Activated T-helper 2 cell treated with anti-CD3 and anti-CD28 coated beads, Interferon-gamma antibody, Interleukin-2, Interleukin-4, amounts not matched to agents 10 μg/mL and 5 μg/mL and 100 μg/mL, durations not matched to agents 14 hours and 24 hours and 36 hours (primary cell): ENCODE data around the gene R3HDM2. TPM values are rescaled to one million over a fixed set of nuclear protein-coding genes. Genes with fewer than 3 reads are reported as not detected.

Source experiments
- DNase-seq: peaks from one replicate; pipeline ENCODE4 v3.0.0; 2021; ENCODE audit warnings: low spot score
- H3K27ac Mint-ChIP-seq: one replicate; pipeline ENCODE4 v1.8.0; 2021; ENCODE audit warnings: mixed read lengths
- H3K27me3 Mint-ChIP-seq: one replicate; pipeline ENCODE4 v1.8.0; 2021; ENCODE audit warnings: low read depth, mixed read lengths
- H3K36me3 Mint-ChIP-seq: one replicate; pipeline ENCODE4 v1.8.0; 2021; ENCODE audit warnings: low read depth, mixed read lengths
- H3K4me1 Mint-ChIP-seq: one replicate; pipeline ENCODE4 v1.8.0; 2021; ENCODE audit warnings: low read depth, mixed read lengths
- H3K4me3 Mint-ChIP-seq: one replicate; pipeline ENCODE4 v1.8.0; 2021; ENCODE audit warnings: low read depth, mild to moderate bottlenecking, moderate library complexity, mixed read lengths
- H3K9me3 Mint-ChIP-seq: one replicate; pipeline ENCODE4 v1.8.0; 2021; ENCODE audit warnings: mixed read lengths
- intact Hi-C: fragments of 100-400 bp; cut with micrococcal nuclease; formaldehyde crosslinking; loops from one replicate; pipeline ENCODE4 v1.15.1; 2023
- total RNA-seq: library from RNA; stranded (reverse); gene quantifications from 2 replicates; pipeline ENCODE4 v1.2.3, GENCODE V29; 2022

The R3HDM2 gene
- total RNA-seq, 1 donor from 2014 or later, result 44.9 TPM

GRCh38 chr12:57397441-57397840 is 33.4 kb downstream of the R3HDM2 start:
- Mint-ChIP-seq H3K36me3 (peaks cover 20% of the 10 kb centered on the region), H3K27me3 (no peaks in the 10 kb centered on the region), H3K4me3 (no peak overlapping the region), H3K27ac (no peak overlapping the region), H3K9me3 (no peaks in the 10 kb centered on the region), H3K4me1 (no peaks in the 10 kb centered on the region)
- intact Hi-C loops, result no loop called here
- DNase-seq, result no peak

GRCh38 chr12:57395121-57395520 is 35.7 kb downstream of the R3HDM2 start:
- H3K27me3 Mint-ChIP-seq, result no peaks in the 10 kb centered on the region
- DNase-seq, result no peak
- H3K4me1 Mint-ChIP-seq, result no peaks in the 10 kb centered on the region
- H3K9me3 Mint-ChIP-seq, result no peaks in the 10 kb centered on the region
- H3K36me3 Mint-ChIP-seq, result peaks cover 34% of the 10 kb centered on the region
- intact Hi-C loops, result no loop called here
- H3K27ac Mint-ChIP-seq, result no peak overlapping the region
- no peak overlapping the region for H3K4me3 Mint-ChIP-seq

GRCh38 chr12:57390174-57390573 is 40.7 kb downstream of the R3HDM2 start:
- Mint-ChIP-seq H3K27ac (no peak overlapping the region), H3K9me3 (no peaks in the 10 kb centered on the region), H3K4me3 (no peak overlapping the region), H3K36me3 (peaks cover 43% of the 10 kb centered on the region), H3K27me3 (no peaks in the 10 kb centered on the region), H3K4me1 (no peaks in the 10 kb centered on the region)
- no peak for DNase-seq
- intact Hi-C loops, result no loop called here

- no peaks in the 10 kb centered on the region for H3K27me3 Mint-ChIP-seq
- H3K36me3 Mint-ChIP-seq, result peaks cover 37% of the 10 kb centered on the region
- no peaks in the 10 kb centered on the region for H3K4me1 Mint-ChIP-seq
- no peak overlapping the region for H3K27ac Mint-ChIP-seq
- no peak for DNase-seq
- intact Hi-C loops, result no loop called here
- no peaks in the 10 kb centered on the region for H3K9me3 Mint-ChIP-seq
- no peak overlapping the region for H3K4me3 Mint-ChIP-seq
Observed at GRCh38 chr12:57389033-57389432, 41.8 kb downstream of the R3HDM2 start.

- no peak for DNase-seq
- no peaks in the 10 kb centered on the region for H3K27me3 Mint-ChIP-seq
- no peaks in the 10 kb centered on the region for H3K9me3 Mint-ChIP-seq
- no peak overlapping the region for H3K4me3 Mint-ChIP-seq
- intact Hi-C loops, result no loop called here
- no peaks in the 10 kb centered on the region for H3K4me1 Mint-ChIP-seq
- H3K27ac Mint-ChIP-seq, result no peak overlapping the region
- H3K36me3 Mint-ChIP-seq, result peaks cover 33% of the 10 kb centered on the region
Observed at GRCh38 chr12:57388425-57388824, 42.4 kb downstream of the R3HDM2 start.

GRCh38 chr12:57386187-57386720 is 44.6 kb downstream of the R3HDM2 start:
- DNase-seq, result no peak
- Mint-ChIP-seq H3K27me3 (no peaks in the 10 kb centered on the region), H3K9me3 (no peaks in the 10 kb centered on the region), H3K36me3 (peaks cover 26% of the 10 kb centered on the region), H3K4me1 (no peaks in the 10 kb centered on the region), H3K27ac (no peak overlapping the region), H3K4me3 (no peak overlapping the region)
- intact Hi-C loops, result no loop called here

GRCh38 chr12:57385586-57385985 is 45.3 kb downstream of the R3HDM2 start:
- Mint-ChIP-seq H3K36me3 (peaks cover 26% of the 10 kb centered on the region), H3K4me3 (no peak overlapping the region), H3K27ac (no peak overlapping the region), H3K9me3 (no peaks in the 10 kb centered on the region), H3K27me3 (no peaks in the 10 kb centered on the region), H3K4me1 (no peaks in the 10 kb centered on the region)
- DNase-seq, result no peak
- intact Hi-C loops, result no loop called here

GRCh38 chr12:57384478-57384877 is 46.4 kb downstream of the R3HDM2 start:
- no peak overlapping the region for H3K4me3 Mint-ChIP-seq
- no peak for DNase-seq
- no peaks in the 10 kb centered on the region for H3K9me3 Mint-ChIP-seq
- H3K36me3 Mint-ChIP-seq, result peaks cover 29% of the 10 kb centered on the region
- H3K27ac Mint-ChIP-seq, result peak overlapping the region; percentile 12
- H3K27me3 Mint-ChIP-seq, result no peaks in the 10 kb centered on the region
- H3K4me1 Mint-ChIP-seq, result peaks cover 2% of the 10 kb centered on the region
- intact Hi-C loops, result no loop called here

GRCh38 chr12:57381693-57382220 is 49.1 kb downstream of the R3HDM2 start:
- intact Hi-C loops, result no loop called here
- no peak overlapping the region for H3K27ac Mint-ChIP-seq
- DNase-seq, result no peak
- H3K36me3 Mint-ChIP-seq, result peaks cover 30% of the 10 kb centered on the region
- no peaks in the 10 kb centered on the region for H3K9me3 Mint-ChIP-seq
- no peak overlapping the region for H3K4me3 Mint-ChIP-seq
- no peaks in the 10 kb centered on the region for H3K27me3 Mint-ChIP-seq
- H3K4me1 Mint-ChIP-seq, result peaks cover 14% of the 10 kb centered on the region

GRCh38 chr12:57380300-57380699 is 50.5 kb downstream of the R3HDM2 start:
- H3K4me1 Mint-ChIP-seq, result peaks cover 15% of the 10 kb centered on the region
- H3K4me3 Mint-ChIP-seq, result no peak overlapping the region
- intact Hi-C loops, result no loop called here
- H3K36me3 Mint-ChIP-seq, result peaks cover 24% of the 10 kb centered on the region
- H3K9me3 Mint-ChIP-seq, result no peaks in the 10 kb centered on the region
- H3K27me3 Mint-ChIP-seq, result no peaks in the 10 kb centered on the region
- H3K27ac Mint-ChIP-seq, result peak overlapping the region; percentile 24
- DNase-seq, result no peak

GRCh38 chr12:57377103-57377840 is 53.6 kb downstream of the R3HDM2 start:
- intact Hi-C loops, result no loop called here
- no peaks in the 10 kb centered on the region for H3K9me3 Mint-ChIP-seq
- no peak for DNase-seq
- H3K36me3 Mint-ChIP-seq, result peaks cover 33% of the 10 kb centered on the region
- H3K4me3 Mint-ChIP-seq, result no peak overlapping the region
- H3K27ac Mint-ChIP-seq, result peak overlapping the region; percentile 74
- H3K27me3 Mint-ChIP-seq, result no peaks in the 10 kb centered on the region
- peaks cover 15% of the 10 kb centered on the region for H3K4me1 Mint-ChIP-seq

GRCh38 chr12:57372233-57372632 is 58.6 kb downstream of the R3HDM2 start:
- DNase-seq, result no peak
- Mint-ChIP-seq H3K4me1 (peaks cover 6% of the 10 kb centered on the region), H3K27ac (no peak overlapping the region), H3K9me3 (peaks cover 4% of the 10 kb centered on the region), H3K4me3 (no peak overlapping the region), H3K27me3 (no peaks in the 10 kb centered on the region), H3K36me3 (peaks cover 44% of the 10 kb centered on the region)
- intact Hi-C loops, result no loop called here

- Mint-ChIP-seq H3K9me3 (peaks cover 9% of the 10 kb centered on the region), H3K4me1 (peaks cover 3% of the 10 kb centered on the region), H3K27ac (no peak overlapping the region), H3K27me3 (no peaks in the 10 kb centered on the region), H3K36me3 (peaks cover 56% of the 10 kb centered on the region), H3K4me3 (no peak overlapping the region)
- intact Hi-C loops, result no loop called here
- no peak for DNase-seq
Observed at GRCh38 chr12:57370696-57371095, 60.1 kb downstream of the R3HDM2 start.
